ENCODE results near the gene SLC19A1. TPM values are rescaled to one million over a fixed set of nuclear protein-coding genes. Genes with fewer than 3 reads are reported as not detected.

Gene SLC19A1
- total RNA-seq, 1 donor from 2014 or later, result 25.6 TPM

- Mint-ChIP-seq H3K36me3 (ENCODE audit: insufficient read depth) (peaks cover 22% of the 10 kb centered on the region), H3K4me1 (ENCODE audit: low read depth) (peaks cover 12% of the 10 kb centered on the region), H3K9me3 (ENCODE audit: low read depth) (peaks cover 5% of the 10 kb centered on the region), H3K27ac (peak overlapping the region; percentile 88), H3K4me3 (ENCODE audit: low read depth) (peak overlapping the region; percentile 29), H3K27me3 (no peaks in the 10 kb centered on the region)
- TF ChIP-seq CTCF (IDR thresholded peaks at IDR 0.05; ENCODE audit: unreplicated experiment), result no peak
- DNase-seq (ENCODE audit: low spot score, unreplicated experiment), result no peak
These were observed 29.1 kb downstream of the SLC19A1 start for GRCh38 chr21:45513003-45513717.

- no peak overlapping the region for H3K27ac Mint-ChIP-seq
- TF ChIP-seq CTCF (IDR thresholded peaks at IDR 0.05; ENCODE audit: unreplicated experiment), result no peak
- H3K4me3 Mint-ChIP-seq (ENCODE audit: low read depth), result no peak overlapping the region
- peaks cover 17% of the 10 kb centered on the region for H3K36me3 Mint-ChIP-seq (ENCODE audit: insufficient read depth)
- H3K4me1 Mint-ChIP-seq (ENCODE audit: low read depth), result peaks cover 12% of the 10 kb centered on the region
- no peaks in the 10 kb centered on the region for H3K27me3 Mint-ChIP-seq
- no peaks in the 10 kb centered on the region for H3K9me3 Mint-ChIP-seq (ENCODE audit: low read depth)
- no peak for DNase-seq (ENCODE audit: low spot score, unreplicated experiment)
These were observed 29.6 kb downstream of the SLC19A1 start for GRCh38 chr21:45512626-45513002.

GRCh38 chr21:45511661-45512431, 30.4 kb downstream of the SLC19A1 start:
- Mint-ChIP-seq H3K27ac (no peak overlapping the region), H3K4me3 (ENCODE audit: low read depth) (no peak overlapping the region), H3K27me3 (no peaks in the 10 kb centered on the region), H3K36me3 (ENCODE audit: insufficient read depth) (peaks cover 15% of the 10 kb centered on the region), H3K9me3 (ENCODE audit: low read depth) (no peaks in the 10 kb centered on the region), H3K4me1 (ENCODE audit: low read depth) (peaks cover 12% of the 10 kb centered on the region)
- DNase-seq (ENCODE audit: low spot score, unreplicated experiment), result no peak
- no peak for TF ChIP-seq CTCF (IDR thresholded peaks at IDR 0.05; ENCODE audit: unreplicated experiment)

- Mint-ChIP-seq H3K4me1 (ENCODE audit: low read depth) (peaks cover 12% of the 10 kb centered on the region), H3K27me3 (no peaks in the 10 kb centered on the region), H3K27ac (no peak overlapping the region), H3K4me3 (ENCODE audit: low read depth) (no peak overlapping the region), H3K36me3 (ENCODE audit: insufficient read depth) (peaks cover 15% of the 10 kb centered on the region), H3K9me3 (ENCODE audit: low read depth) (no peaks in the 10 kb centered on the region)
- no peak for DNase-seq (ENCODE audit: low spot score, unreplicated experiment)
- TF ChIP-seq CTCF (IDR thresholded peaks at IDR 0.05; ENCODE audit: unreplicated experiment), result no peak
These were observed 31.2 kb downstream of the SLC19A1 start for GRCh38 chr21:45511007-45511406.

- Mint-ChIP-seq H3K27me3 (no peaks in the 10 kb centered on the region), H3K9me3 (ENCODE audit: low read depth) (no peaks in the 10 kb centered on the region), H3K36me3 (ENCODE audit: insufficient read depth) (peaks cover 15% of the 10 kb centered on the region), H3K4me3 (ENCODE audit: low read depth) (no peak overlapping the region), H3K4me1 (ENCODE audit: low read depth) (peaks cover 12% of the 10 kb centered on the region), H3K27ac (no peak overlapping the region)
- no peak for DNase-seq (ENCODE audit: low spot score, unreplicated experiment)
- no peak for TF ChIP-seq CTCF (IDR thresholded peaks at IDR 0.05; ENCODE audit: unreplicated experiment)
These were observed 31.7 kb downstream of the SLC19A1 start for GRCh38 chr21:45510466-45510955.

All from progenitor cell of endocrine pancreas (in vitro differentiated cells).